ENCODE measurements around the gene IFITM1.
A peak's percentile ranks its signal among the peaks of the same experiment; 100 is the strongest.
"Not testable (repeated sequence)": the region's sequence is repeated elsewhere in the genome, so short reads cannot be mapped to it uniquely, and the experiment has no call there.

Gene IFITM1

DNA sequence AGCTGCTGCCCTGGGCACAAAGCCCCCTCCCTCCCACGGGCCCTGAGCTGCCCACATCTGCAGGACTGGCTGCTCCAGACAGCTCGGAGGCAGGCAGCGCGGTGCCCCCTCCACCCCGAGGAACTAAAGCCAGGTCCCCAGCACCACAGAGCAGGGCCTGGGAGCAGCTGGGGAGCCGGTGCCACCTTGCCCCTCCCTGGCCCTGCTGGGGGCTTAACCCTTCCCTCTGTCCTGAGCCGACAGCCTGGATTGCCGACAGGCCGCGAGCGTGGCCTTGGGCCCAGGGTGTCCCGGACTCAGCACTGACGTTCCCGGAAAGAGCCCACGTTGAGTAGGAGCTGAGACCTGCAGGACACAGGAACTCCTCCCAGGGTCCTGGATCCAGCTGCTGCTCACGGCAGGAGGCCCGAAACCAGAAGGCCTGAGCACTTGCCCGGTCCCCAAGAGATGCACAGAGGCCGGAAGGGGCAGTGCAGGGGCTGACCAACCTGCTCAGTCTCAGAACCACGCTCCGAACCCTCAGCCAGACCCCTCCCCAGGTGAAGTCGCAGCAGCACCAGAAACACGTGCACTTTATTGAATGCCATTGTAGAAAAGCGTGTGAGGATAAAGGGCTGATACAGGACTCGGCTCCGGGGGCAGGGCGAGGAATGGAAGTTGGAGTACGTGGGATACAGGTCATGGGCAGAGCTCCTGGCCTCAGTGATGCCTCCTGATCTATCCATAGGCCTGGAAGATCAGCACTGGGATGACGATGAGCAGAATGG is 5.5 kb downstream of the IFITM1 start:
- Mint-ChIP-seq H3K4me1 (peaks cover 41% of the 10 kb centered on the region), H3K4me3 (peak overlapping the region; percentile 39)
- H3K27me3 Mint-ChIP-seq, H3K36me3 Mint-ChIP-seq, H3K27ac Mint-ChIP-seq, H3K9me3 Mint-ChIP-seq: not testable (repeated sequence)
- peak; percentile 25 for ATAC-seq

DNA sequence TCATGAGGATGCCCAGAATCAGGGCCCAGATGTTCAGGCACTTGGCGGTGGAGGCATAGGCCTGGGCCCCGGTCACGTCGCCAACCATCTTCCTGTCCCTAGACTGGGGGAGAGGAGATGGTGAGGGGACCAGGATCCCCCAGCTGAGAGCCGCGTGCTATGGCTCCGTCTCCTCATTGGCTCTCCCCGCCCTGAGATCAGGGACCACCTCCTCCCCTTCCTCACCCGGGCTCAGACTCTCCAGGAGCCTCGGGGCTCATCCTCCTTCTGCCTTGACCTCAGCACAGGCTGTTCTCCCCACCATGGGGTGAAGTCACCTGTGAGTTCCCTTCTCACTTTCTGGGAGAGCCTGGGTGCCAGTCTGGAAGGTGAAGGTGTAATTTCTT is 6.0 kb downstream of the IFITM1 start:
- H3K27me3 Mint-ChIP-seq, H3K36me3 Mint-ChIP-seq, H3K27ac Mint-ChIP-seq, H3K9me3 Mint-ChIP-seq, ATAC-seq: not testable (repeated sequence)
- Mint-ChIP-seq H3K4me3 (peak overlapping the region; percentile 57), H3K4me1 (peaks cover 40% of the 10 kb centered on the region)

DNA sequence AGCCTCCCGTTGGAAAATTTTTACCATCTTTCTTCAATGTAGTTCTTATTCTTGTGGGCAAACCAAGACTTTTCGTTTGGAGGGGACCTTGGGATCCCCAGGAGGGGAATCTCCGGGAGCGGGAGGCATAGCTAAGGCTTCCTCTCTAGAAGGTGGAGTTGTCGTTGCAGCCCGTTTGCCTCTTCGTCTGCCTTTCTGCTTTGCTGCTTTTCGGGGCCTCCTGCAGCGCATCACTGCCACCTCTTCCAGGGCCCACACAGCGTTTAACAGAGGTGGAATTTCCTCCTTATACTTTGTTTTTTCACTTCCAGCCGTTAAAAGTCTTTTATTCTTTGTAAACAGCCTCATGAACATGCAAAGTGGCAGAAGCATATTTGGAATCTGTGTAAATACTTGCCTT is 10.3 kb downstream of the IFITM1 start:
- no peak overlapping the region for H3K4me3 Mint-ChIP-seq
- H3K27ac Mint-ChIP-seq, result no peak overlapping the region
- H3K27me3 Mint-ChIP-seq, result no peaks in the 10 kb centered on the region
- ATAC-seq, result no peak
- H3K36me3 Mint-ChIP-seq, result no peaks in the 10 kb centered on the region
- no peaks in the 10 kb centered on the region for H3K9me3 Mint-ChIP-seq
- peaks cover 48% of the 10 kb centered on the region for H3K4me1 Mint-ChIP-seq

DNA sequence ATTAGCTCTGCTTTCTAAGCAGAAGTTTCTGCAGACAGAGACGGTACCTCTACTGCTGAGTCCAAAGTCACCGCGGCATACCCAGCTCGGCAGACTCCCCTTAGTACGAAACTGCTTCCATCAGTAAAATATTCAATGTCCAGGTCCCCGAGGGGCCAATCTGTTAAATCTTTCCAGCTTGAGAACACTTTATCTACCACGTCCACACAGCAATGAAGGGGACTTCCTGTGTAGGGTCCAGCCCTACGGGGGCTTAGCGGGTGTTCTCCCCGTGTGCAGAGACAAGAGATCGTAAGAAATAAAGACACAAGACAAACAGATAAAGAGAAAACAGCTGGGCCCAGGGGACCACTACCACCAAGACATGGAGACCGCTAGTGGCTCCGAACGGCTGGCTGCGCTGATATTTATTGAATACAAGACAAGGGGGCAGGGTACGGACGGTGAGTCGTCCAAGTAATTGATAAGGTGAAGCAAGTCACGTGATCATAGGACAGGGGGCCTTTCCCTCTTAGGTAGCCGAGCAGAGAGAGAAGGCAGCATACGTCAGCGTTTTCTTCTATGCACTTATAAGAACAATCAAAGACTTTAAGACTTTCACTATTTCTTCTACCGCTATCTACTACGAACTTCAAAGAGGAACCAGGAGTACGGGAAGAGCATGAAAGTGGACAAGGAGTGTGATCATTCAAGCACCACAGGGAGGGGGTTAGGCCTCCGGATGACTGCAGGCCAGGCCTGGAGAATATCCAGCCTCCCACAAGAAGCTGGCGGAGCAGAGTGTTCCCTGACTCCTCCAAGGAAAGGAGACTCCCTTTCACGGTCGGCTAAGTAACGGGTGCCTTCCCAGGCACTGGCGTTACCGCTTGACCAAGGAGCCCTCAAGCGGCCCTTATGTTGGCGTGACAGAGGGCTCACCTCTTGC is 11.0 kb downstream of the IFITM1 start:
- not testable (repeated sequence) for ATAC-seq

DNA sequence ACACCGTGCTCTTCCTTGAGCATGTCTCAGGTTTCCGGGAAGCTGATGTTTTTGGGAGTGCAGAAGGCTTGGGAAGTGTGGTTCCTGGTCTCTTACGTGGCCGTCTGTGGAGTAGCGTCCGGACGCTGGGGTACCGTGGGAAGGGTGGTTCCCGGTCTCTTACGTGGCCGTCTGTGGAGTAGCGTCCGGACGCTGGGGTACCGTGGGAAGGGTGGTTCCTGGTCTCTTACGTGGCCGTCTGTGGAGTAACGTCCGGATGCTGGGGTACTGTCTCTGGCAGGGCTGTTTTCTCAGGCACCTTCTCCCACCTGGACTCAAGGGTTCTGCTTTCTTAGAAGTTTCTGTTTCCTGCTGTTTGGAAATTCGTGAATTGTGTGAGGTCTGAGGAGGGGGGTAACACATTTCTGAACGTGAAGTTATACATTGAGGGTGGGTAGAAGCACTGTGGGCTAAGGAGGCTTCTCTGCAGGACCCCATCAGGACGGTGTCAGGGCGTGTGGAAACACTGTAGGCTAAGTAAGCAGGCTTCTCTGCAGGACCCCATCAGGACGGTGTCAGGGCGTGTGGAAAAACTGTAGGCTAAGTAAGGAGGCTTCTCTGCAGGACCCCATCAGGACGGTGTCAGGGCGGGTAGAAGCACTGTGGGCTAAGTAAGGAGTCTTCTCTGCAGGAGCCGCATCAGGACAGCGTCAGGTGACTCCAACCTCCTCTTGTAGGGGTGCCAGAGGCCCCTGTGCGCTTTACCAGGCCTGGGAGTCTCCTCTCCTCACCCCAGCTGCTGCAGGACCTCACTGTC is 12.2 kb downstream of the IFITM1 start:
- H3K4me3 Mint-ChIP-seq, result no peak overlapping the region
- H3K27ac Mint-ChIP-seq, result peak overlapping the region; percentile 99
- H3K27me3 Mint-ChIP-seq, result no peaks in the 10 kb centered on the region
- peaks cover 51% of the 10 kb centered on the region for H3K4me1 Mint-ChIP-seq
- H3K9me3 Mint-ChIP-seq, result no peaks in the 10 kb centered on the region
- ATAC-seq, result no peak
- no peaks in the 10 kb centered on the region for H3K36me3 Mint-ChIP-seq

More for the DNA sequence above, 11.0 kb downstream of the IFITM1 start:
- Mint-ChIP-seq H3K27ac (peak overlapping the region; percentile 99), H3K4me1 (peaks cover 49% of the 10 kb centered on the region)
- H3K27me3 Mint-ChIP-seq, H3K9me3 Mint-ChIP-seq, H3K4me3 Mint-ChIP-seq, H3K36me3 Mint-ChIP-seq: not testable (repeated sequence)

DNA sequence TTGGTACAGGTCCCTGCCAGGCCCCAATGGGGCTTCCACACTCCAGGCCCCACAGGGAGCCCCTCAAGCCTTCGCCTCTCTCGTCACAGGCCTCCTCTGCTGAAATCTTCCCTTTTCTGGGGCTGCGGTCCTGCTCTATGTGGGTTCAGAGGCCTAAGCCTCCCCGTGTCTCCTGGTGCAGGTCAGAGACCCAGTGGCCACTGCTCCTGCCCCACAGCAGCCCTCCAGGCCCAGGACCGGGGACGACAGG is 12.7 kb downstream of the IFITM1 start:
- H3K9me3 Mint-ChIP-seq, result no peaks in the 10 kb centered on the region
- no peaks in the 10 kb centered on the region for H3K36me3 Mint-ChIP-seq
- H3K4me3 Mint-ChIP-seq, result peak overlapping the region; percentile 54
- peaks cover 56% of the 10 kb centered on the region for H3K4me1 Mint-ChIP-seq
- no peak for ATAC-seq
- H3K27ac Mint-ChIP-seq, result peak overlapping the region; percentile 99
- H3K27me3 Mint-ChIP-seq, result no peaks in the 10 kb centered on the region

DNA sequence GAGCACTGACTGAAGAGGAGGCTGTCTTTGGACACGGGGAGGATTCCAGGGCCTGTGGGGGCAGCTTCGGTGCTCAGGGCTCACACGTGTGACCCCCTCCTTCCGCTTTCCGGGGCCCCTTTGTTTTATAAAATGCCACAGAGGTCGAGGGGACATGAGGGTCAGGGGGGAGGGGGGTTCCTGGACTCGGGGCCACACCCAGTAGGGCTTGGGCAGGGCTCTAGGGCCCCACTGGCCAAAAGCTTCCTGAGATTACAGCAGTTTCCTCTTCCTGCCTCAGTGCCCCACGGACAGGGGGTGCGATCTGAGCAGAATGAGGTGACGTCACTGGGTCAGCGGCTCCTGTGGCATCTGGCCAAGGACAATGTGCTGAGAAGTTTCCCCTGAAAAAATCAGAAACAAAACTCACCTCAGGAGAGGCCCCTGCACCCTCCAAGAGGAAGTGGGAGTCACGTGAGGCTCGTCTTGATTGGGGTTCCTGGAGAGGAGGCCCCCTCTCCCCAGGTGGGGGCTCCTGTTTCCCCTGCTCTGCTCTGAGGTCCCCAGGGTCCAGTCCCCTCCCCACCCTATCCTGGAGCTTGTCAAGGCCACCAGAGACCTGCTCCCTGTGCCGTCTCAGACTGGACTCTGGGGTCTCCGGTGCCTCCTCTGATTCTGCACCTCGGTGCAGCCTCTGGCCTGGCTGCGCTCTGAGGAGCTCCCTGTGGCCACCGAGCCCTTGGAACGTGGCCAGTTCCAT is 13.2 kb downstream of the IFITM1 start:
- no peaks in the 10 kb centered on the region for H3K36me3 Mint-ChIP-seq
- peak overlapping the region; percentile 54 for H3K4me3 Mint-ChIP-seq
- H3K4me1 Mint-ChIP-seq, result peaks cover 58% of the 10 kb centered on the region
- ATAC-seq, result peak; percentile 86
- no peaks in the 10 kb centered on the region for H3K27me3 Mint-ChIP-seq
- H3K27ac Mint-ChIP-seq, result peak overlapping the region; percentile 99
- H3K9me3 Mint-ChIP-seq, result no peaks in the 10 kb centered on the region

DNA sequence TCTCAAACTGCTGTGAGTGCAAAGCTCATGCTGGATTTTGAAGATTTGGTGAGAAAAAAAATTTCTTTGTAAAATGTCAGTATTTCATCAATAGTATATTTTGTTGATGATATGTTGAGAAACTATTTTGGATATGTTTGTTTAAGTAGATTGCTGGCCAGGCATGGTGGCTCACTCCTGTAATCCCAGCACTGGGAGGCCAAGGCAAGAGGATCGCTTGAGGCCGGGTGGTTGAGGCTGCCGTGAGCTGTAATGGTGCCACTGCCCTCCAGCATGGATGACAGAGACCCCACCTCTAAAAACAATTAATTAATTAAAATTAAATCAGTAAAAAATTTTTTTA is 13.7 kb downstream of the IFITM1 start:
- Mint-ChIP-seq H3K4me1 (peaks cover 58% of the 10 kb centered on the region), H3K4me3 (peak overlapping the region; percentile 38), H3K36me3 (no peaks in the 10 kb centered on the region), H3K27me3 (no peaks in the 10 kb centered on the region), H3K9me3 (no peaks in the 10 kb centered on the region), H3K27ac (peak overlapping the region; percentile 99)
- ATAC-seq, result no peak

DNA sequence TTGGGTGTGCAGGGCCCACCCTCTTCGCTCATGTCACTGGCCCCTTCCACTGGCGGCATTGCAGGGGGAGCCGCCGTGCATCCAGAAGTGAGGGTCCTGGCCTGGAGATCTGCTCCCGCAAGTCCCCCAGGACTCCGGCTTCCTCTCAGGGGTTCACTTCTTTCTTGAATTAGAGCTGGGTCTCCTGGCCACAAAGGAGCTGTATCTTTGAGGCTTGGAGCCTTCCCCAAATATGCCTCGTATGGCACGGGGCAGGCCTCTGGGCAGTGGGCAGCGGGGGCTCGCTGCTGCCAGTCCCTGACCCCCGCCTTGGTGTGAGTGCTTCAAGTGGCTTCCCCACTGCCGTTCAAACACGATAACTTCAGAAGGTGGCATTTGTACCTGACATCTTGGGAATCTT is 14.2 kb downstream of the IFITM1 start:
- Mint-ChIP-seq H3K36me3 (no peaks in the 10 kb centered on the region), H3K4me3 (no peak overlapping the region), H3K9me3 (no peaks in the 10 kb centered on the region), H3K4me1 (peaks cover 63% of the 10 kb centered on the region), H3K27me3 (no peaks in the 10 kb centered on the region), H3K27ac (no peak overlapping the region)
- no peak for ATAC-seq

DNA sequence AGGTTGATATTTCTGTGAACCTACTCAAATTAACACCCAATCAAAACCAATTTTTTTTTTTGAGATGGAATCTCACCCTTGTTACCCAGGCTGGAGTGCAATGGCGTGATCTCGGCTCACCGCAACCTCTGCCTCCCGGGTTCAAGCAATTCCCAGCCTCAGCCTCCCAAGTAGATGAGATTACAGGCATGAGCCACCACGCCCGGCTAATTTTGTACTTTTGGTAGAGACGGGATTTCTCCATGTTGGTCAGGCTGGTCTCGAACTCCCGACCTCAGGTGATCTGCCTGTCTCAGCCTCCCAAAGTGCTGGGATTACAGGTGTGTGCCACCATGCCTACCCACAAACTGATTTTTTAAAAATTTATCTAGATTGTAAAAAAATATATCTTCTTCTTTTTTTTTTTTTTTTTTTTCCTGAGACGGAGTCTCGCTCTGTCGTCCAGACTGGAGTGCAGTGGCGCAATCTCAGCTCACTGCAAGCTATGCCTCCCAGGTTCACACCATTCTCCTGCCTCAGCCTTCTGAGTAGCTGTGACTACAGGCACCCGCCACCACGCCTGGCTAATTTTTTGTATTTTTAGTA is 14.8 kb downstream of the IFITM1 start:
- Mint-ChIP-seq H3K4me1 (peaks cover 63% of the 10 kb centered on the region), H3K27ac (peak overlapping the region; percentile 60)
- not testable (repeated sequence) for H3K4me3 Mint-ChIP-seq, H3K36me3 Mint-ChIP-seq, H3K27me3 Mint-ChIP-seq, H3K9me3 Mint-ChIP-seq, ATAC-seq

DNA sequence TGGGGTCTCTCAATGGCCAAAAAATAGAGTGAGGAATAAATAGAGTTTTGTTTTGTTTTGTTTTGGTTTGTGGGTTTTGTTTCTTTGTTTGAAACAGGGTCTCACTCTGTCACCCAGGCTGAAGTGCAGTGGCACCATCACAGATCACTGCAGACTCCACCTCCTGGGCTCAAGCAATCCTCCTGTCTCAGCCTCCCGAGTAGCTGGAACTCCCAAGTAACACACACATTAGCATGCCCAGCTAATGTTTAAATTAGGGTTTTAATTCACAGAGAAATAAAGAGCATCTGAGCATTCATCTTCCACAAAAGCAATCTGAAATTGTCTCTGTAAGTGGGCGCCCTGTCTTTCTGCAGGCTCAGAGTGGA is 16.0 kb downstream of the IFITM1 start:
- Mint-ChIP-seq H3K27me3 (no peaks in the 10 kb centered on the region), H3K4me3 (no peak overlapping the region), H3K36me3 (no peaks in the 10 kb centered on the region), H3K4me1 (peaks cover 59% of the 10 kb centered on the region), H3K9me3 (no peaks in the 10 kb centered on the region), H3K27ac (peak overlapping the region; percentile 60)
- no peak for ATAC-seq

DNA sequence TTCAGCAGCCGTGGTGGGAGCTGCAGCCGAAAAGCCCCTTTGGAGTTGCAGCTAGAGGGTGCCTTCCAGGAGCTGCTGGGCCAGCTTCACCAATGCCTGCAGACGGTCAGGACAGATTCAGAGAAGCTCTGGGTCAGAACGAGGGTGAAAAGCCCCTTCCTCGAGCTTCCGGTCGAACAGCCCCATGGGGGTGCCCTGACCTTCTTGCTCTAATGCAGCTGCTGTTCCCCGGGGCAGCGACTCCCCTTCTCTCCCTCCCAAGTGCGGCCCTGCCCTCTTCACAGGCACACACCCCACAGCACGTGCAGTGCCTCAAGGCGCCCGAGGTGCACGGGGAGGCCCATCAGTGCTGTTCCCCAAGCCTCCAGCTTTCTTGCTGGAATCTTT is 16.5 kb downstream of the IFITM1 start:
- Mint-ChIP-seq H3K9me3 (no peaks in the 10 kb centered on the region), H3K36me3 (no peaks in the 10 kb centered on the region), H3K4me1 (peaks cover 57% of the 10 kb centered on the region), H3K27ac (peak overlapping the region; percentile 60), H3K27me3 (no peaks in the 10 kb centered on the region), H3K4me3 (peak overlapping the region; percentile 23)
- no peak for ATAC-seq

DNA sequence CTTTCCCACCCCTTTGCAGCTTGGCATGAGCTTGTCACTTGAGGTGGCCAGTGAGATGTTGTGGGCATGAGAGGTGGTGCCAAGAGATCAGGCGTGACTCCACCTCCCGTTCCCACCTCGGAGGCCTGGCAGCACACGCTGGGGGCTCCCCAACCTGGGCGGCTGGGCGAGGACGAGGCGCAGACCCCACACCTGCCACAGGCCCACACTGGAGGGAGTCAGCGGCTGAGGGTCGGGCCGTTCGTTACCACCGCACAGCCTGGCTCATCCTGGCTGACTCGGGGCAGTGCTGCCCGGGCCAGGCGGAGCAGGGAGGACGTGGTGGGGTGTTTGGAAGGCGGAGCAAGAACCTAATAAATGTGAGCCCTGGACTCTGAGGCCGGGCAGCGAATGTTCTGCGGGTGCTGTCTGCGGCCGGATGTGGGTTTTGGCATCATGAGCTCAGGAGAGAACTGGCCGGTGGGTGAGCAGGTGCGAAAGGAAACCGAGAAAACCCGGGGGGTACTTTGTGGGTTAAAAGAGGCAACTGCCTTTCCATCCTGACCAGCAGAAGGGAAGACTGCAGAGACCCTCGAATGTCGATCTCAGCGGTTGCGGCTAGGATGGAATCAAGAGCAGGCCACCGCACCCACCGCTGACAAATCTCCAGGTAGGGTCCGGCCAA is 17.0 kb downstream of the IFITM1 start:
- Mint-ChIP-seq H3K9me3 (no peaks in the 10 kb centered on the region), H3K4me3 (peak overlapping the region; percentile 36), H3K4me1 (peaks cover 56% of the 10 kb centered on the region), H3K36me3 (no peaks in the 10 kb centered on the region), H3K27ac (peak overlapping the region; percentile 60), H3K27me3 (no peaks in the 10 kb centered on the region)
- peak; percentile 13 for ATAC-seq

DNA sequence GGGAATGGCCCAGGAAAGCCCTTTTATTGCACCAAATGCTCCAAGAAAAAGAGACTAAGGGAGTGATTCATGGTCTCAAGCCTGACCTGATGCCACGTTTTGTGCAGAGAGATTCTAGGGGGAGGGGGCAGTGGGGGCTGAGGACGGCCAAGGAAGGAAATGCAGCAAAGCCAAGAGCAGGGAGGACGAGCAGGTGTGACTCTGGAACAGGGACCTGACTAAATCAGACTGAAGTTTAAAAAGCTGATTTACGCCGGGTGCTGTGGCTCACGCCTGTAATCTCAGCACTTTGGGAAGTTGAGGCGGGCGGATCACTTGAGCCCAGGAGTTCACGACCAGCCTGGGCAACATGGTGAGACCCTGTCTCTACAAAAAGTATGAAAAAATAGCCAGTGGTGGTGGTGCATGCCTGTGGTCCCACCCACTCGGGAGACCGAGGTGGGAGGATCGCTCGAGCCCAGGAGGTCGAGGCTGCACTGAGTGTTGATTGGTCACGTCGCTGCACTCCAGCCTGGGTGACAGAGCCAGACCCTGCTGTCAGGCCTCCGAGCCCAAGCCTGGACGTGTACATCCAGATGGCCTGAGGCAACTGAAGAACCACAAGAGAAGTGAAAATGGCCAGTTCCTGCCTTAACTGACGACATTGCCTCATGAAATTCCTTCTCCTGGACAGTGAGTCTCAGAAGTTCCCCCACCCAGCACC is 17.7 kb downstream of the IFITM1 start:
- H3K36me3 Mint-ChIP-seq, result no peaks in the 10 kb centered on the region
- ATAC-seq, result no peak

More for the DNA sequence above, 17.7 kb downstream of the IFITM1 start:
- Mint-ChIP-seq H3K9me3 (no peaks in the 10 kb centered on the region), H3K27ac (no peak overlapping the region), H3K4me3 (peak overlapping the region; percentile 36), H3K27me3 (no peaks in the 10 kb centered on the region), H3K4me1 (peaks cover 51% of the 10 kb centered on the region)

Measured in stimulated activated memory B cell treated with anti-CD40 and anti-IgM and Interleukin-4, amounts not matched to agents 10 μg/mL and 1 μg/mL and 100 μg/mL, for 72 hours (primary cell).